Left lung (tissue), 14 donors: Measurements from ENCODE around the gene SLC38A8. TPM values are rescaled to one million over a fixed set of nuclear protein-coding genes. Genes with fewer than 3 reads are reported as not detected.

ENCODE experiments used
- ATAC-seq: fragments of 200-7000 bp; cut with Tn5 transposase; one replicate; pipeline ENCODE4 v1.9.1; 2020; ENCODE audit warnings: moderate library complexity
- DNase-seq, 4 donors: peaks; one replicate each; pipeline ENCODE4 v3.0.0-alpha.2; 2013 to 2020
- H3K27ac ChIP-seq, 2 donors: fragments of 200-600 bp; sonication (generic) in 1 of 2; one replicate each; pipeline versions ENCODE4 v1.5.0 to v1.8.0; 2020 to 2021
- H3K27me3 ChIP-seq, 2 donors: fragments of 200-600 bp; sonication (generic) in 1 of 2; one replicate each; pipeline versions ENCODE4 v1.5.0 to v1.8.0; 2020 to 2021
- H3K36me3 ChIP-seq, 2 donors: fragments of 200-600 bp; sonication (generic) in 1 of 2; one replicate each; pipeline versions ENCODE4 v1.5.0 to v1.8.0; 2020 to 2021
- H3K4me1 ChIP-seq, 2 donors: fragments of 200-600 bp; one replicate each; pipeline ENCODE4 v1.8.0; 2021
- H3K4me3 ChIP-seq, 2 donors: fragments of 200-600 bp; sonication (generic) in 1 of 2; one replicate each; pipeline versions ENCODE4 v1.5.0 to v1.8.0; 2020 to 2021; ENCODE audit warnings: mild to moderate bottlenecking in 1 of 2
- H3K9me3 ChIP-seq, 2 donors: fragments of 200-600 bp; sonication (generic) in 1 of 2; one replicate each; pipeline versions ENCODE4 v1.5.0 to v1.8.0; 2020 to 2021
- CTCF ChIP-seq, 2 donors: fragments of 200-600 bp; sonication (generic) in 1 of 2; IDR thresholded peaks; one replicate each; pipeline versions ENCODE4 v1.5.0 to v1.8.0; 2021; ENCODE audit warnings: antibody characterized with exemption in 2 of 2
- intact Hi-C, 2 donors: fragments of 100-400 bp; cut with DNase I; formaldehyde crosslinking; loops; one replicate each; pipeline versions ENCODE4 v1.11.2 to v1.14.2; 2022
- long read RNA-seq, 12 donors: library from polyadenylated mRNA in 2 of 12; unstranded in 2 of 12; transcript quantifications; one replicate each; pipeline ENCODE4 v2.0.0 and lab custom pipeline, GENCODE V29; 2019 to 2026
- polyA plus RNA-seq, 6 donors: library from polyadenylated mRNA; unstranded; fragments of 120-200 nt; gene quantifications; one replicate each; pipeline ENCODE4 v1.2.1, GENCODE V29; 2013; ENCODE audit not compliant: insufficient read length in 6 of 6
- total RNA-seq, 2 donors: library from RNA; stranded (reverse); fragmentation: NEBNext Ultra II Directional; extraction: Animal tissue kit (Norgen Biotek cat#: 25700); gene quantifications; one replicate each; pipeline ENCODE4 v1.2.1, GENCODE V29; 2021
- donor health status: DM: no; HTN: yes; CAD: no.
- donor health status: DM: no; HTN: no; CAD: no.

The SLC38A8 gene
- total RNA-seq (under 1 TPM in 1 of 2 donors, not detected in 1; 0.65 TPM), polyA plus RNA-seq (not detected)
- long read RNA-seq, donor 1, result 0 reads
- long read RNA-seq, donor 2, result 0 reads
- long read RNA-seq, donor 3, result 0 reads
- long read RNA-seq, donor 4, result 0 reads
- long read RNA-seq, donor 5, result 0 reads
- long read RNA-seq, donor 6, result 0 reads
- long read RNA-seq, donor 7, result 0 reads
- long read RNA-seq, donor 8, result 0 reads
- long read RNA-seq, donor 9, result 0 reads
- long read RNA-seq, donor 10, result 0 reads
- long read RNA-seq, donor 11, result 0 reads
- long read RNA-seq, donor 12, result 0 reads

- ATAC-seq (no peak), DNase-seq (no peak)
- H3K9me3 ChIP-seq, result no peaks in the 10 kb centered on the region
- H3K27me3 ChIP-seq, result peaks cover 0 to 74% of the 10 kb centered on the region in 2 donors
- no peak within 1 kb of the TSS for H3K4me3 ChIP-seq
- TF ChIP-seq CTCF (IDR thresholded peaks at IDR 0.05), result no peak
- H3K27ac ChIP-seq, result no peak within 1 kb of the TSS
- peaks cover 0 to 4% of the 10 kb centered on the region in 2 donors for H3K4me1 ChIP-seq
- intact Hi-C loops, result no loop called here
- H3K36me3 ChIP-seq, result peaks cover 0 to 2% of the 10 kb centered on the region in 2 donors
Observed at GRCh38 chr16:84042308-84042878, at the start of gene SLC38A8. SLC38A8 (minus strand) TSS chr16:84042795; CDS start chr16:84042157, 638 bp downstream.

GRCh38 chr16:84091460-84091859 lies 48.9 kb upstream of the SLC38A8 start:
- Histone ChIP-seq H3K36me3 (peaks cover 0 to 95% of the 10 kb centered on the region in 2 donors), H3K9me3 (no peaks in the 10 kb centered on the region), H3K27me3 (no peaks in the 10 kb centered on the region), H3K4me3 (no peak overlapping the region), H3K27ac (no peak overlapping the region), H3K4me1 (peaks cover 0 to 28% of the 10 kb centered on the region in 2 donors)
- no peak for ATAC-seq
- intact Hi-C loops, result loop anchor here in 1 of 2 donors (10.0 kb wide), 1 partner anchor 93 kb away; the partner anchor contains the start of gene TAF1C
- DNase-seq, result no peak
- TF ChIP-seq CTCF (IDR thresholded peaks at IDR 0.05), result no peak

- DNase-seq (no peak), ATAC-seq (no peak)
- peaks cover 0 to 33% of the 10 kb centered on the region in 2 donors for H3K4me1 ChIP-seq
- TF ChIP-seq CTCF (IDR thresholded peaks at IDR 0.05), result no peak
- intact Hi-C loops, result loop anchor here in 1 of 2 donors (10.0 kb wide), 1 partner anchor 95 kb away; the partner anchor contains the start of gene TAF1C
- no peak overlapping the region for H3K27ac ChIP-seq
- no peaks in the 10 kb centered on the region for H3K27me3 ChIP-seq
- no peak overlapping the region for H3K4me3 ChIP-seq
- H3K36me3 ChIP-seq, result peaks cover 0 to 94% of the 10 kb centered on the region in 2 donors
- no peaks in the 10 kb centered on the region for H3K9me3 ChIP-seq
Observed at GRCh38 chr16:84090211-84090610, 47.6 kb upstream of the SLC38A8 start.

GRCh38 chr16:84088695-84089395 lies 46.2 kb upstream of the SLC38A8 start:
- DNase-seq (no peak), ATAC-seq (peak; percentile 24)
- no peaks in the 10 kb centered on the region for H3K9me3 ChIP-seq
- no peak overlapping the region for H3K4me3 ChIP-seq
- peaks cover 0 to 91% of the 10 kb centered on the region in 2 donors for H3K36me3 ChIP-seq
- intact Hi-C loops, result no loop called here
- TF ChIP-seq CTCF (IDR thresholded peaks at IDR 0.05), result no peak
- H3K4me1 ChIP-seq, result peaks cover 0 to 39% of the 10 kb centered on the region in 2 donors
- H3K27ac ChIP-seq, result no peak overlapping the region
- H3K27me3 ChIP-seq, result no peaks in the 10 kb centered on the region
